HUDEP-2 (cell line): ENCODE measurements around the gene ESRRB.

Source experiments
- DNase-seq, 76 experiments: peaks; one replicate each; lab custom pipeline; 2025; ENCODE audit not compliant: unreplicated experiment in 76 of 76; lab: John Stamatoyannopoulos, UW

ESRRB gene

GRCh38 chr14:76439237-76439775, 63.4 kb downstream of the ESRRB start:
- DNase-seq: no peak

GRCh38 chr14:76446486-76446885, 70.5 kb downstream of the ESRRB start:
- DNase-seq: no peak

- DNase-seq: no peak
Observed at GRCh38 chr14:76446921-76447320, 71.0 kb downstream of the ESRRB start.

- DNase-seq: no peak
Observed at GRCh38 chr14:76450476-76450875, 74.5 kb downstream of the ESRRB start.

GRCh38 chr14:76456200-76456599, 80.3 kb downstream of the ESRRB start:
- peak in 38 of 76 experiments; percentile 2 to 40 (median 10) for DNase-seq

GRCh38 chr14:76456891-76457586, 81.1 kb downstream of the ESRRB start:
- no peak for DNase-seq

- no peak for DNase-seq
Observed at GRCh38 chr14:76457841-76458240, 81.9 kb downstream of the ESRRB start.

- DNase-seq: no peak
Observed at GRCh38 chr14:76461886-76462285, 85.9 kb downstream of the ESRRB start.

GRCh38 chr14:76462330-76462729, 86.4 kb downstream of the ESRRB start:
- no peak for DNase-seq

- no peak for DNase-seq
Observed at GRCh38 chr14:76463105-76463504, 87.2 kb downstream of the ESRRB start.

- DNase-seq: no peak
Observed at GRCh38 chr14:76464856-76465255, 88.9 kb downstream of the ESRRB start.

- no peak for DNase-seq
Observed at GRCh38 chr14:76465664-76466063, 89.7 kb downstream of the ESRRB start.

GRCh38 chr14:76467711-76468155, 91.8 kb downstream of the ESRRB start:
- DNase-seq: no peak

- DNase-seq: no peak
Observed at GRCh38 chr14:76472199-76472723, 96.3 kb downstream of the ESRRB start.

GRCh38 chr14:76473481-76474263, 97.7 kb downstream of the ESRRB start:
- DNase-seq: no peak

GRCh38 chr14:76480426-76480825, 104.5 kb downstream of the ESRRB start:
- no peak for DNase-seq

- DNase-seq: no peak
Observed at GRCh38 chr14:76484355-76484754, 108.4 kb downstream of the ESRRB start.

GRCh38 chr14:76486251-76486743, 110.4 kb downstream of the ESRRB start:
- no peak for DNase-seq

GRCh38 chr14:76488551-76488950, 112.6 kb downstream of the ESRRB start:
- no peak for DNase-seq

GRCh38 chr14:76489667-76490066, 113.7 kb downstream of the ESRRB start:
- DNase-seq: no peak

- DNase-seq: no peak
Observed at GRCh38 chr14:76490111-76490510, 114.2 kb downstream of the ESRRB start.
